ENCODE measurements around the gene RPL10. TPM values are rescaled to one million over a fixed set of nuclear protein-coding genes. Genes with fewer than 3 reads are reported as not detected.

Gene RPL10
- total RNA-seq, 1 experiment from 2014 or later: 3,490 TPM

DNA sequence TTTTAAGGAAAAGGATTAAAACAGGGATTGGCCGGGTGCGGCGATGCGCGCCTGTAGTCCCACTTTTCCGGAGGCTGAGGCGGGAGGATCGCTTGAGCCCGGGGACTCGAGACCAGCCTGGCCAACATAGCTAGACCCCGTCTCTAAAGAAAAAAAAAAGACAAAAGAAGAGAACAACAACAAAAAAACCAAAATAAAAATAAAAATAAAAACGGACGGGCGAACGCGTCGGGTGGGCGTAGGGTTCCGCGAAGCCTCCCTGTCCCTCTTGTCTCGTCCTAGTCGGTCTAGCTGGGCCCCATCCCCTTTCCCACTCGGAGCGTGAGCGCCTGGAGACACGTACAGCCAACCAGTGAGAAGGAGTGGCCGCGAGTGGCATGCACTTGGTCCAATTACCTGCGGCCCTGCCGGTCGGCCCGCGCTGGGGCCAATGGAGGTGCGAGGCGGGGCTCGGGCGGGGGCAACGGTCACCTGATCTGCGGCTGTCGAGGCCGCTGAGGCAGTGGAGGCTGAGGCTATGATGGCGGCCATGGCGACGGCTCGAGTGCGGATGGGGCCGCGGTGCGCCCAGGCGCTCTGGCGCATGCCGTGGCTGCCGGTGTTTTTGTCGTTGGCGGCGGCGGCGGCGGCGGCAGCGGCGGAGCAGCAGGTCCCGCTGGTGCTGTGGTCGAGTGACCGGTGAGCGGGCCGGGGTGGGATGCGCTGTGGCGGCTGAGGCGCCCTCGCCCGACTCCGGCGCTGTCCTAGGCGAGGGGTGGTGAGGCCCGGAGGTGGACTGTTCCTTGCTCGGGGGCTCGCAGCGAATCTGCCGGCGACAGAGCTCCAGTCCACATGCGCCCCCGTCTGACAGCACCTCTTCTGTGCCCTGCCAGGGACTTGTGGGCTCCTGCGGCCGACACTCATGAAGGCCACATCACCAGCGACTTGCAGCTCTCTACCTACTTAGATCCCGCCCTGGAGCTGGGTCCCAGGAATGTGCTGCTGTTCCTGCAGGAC, 30.3 kb downstream of the RPL10 start, which contains the start of gene ATP6AP1:
ATP6AP1 (plus strand) TSS at position 502 of the 996 bp plus-strand sequence; CDS start at position 518, 16 bp downstream.
- Mint-ChIP-seq H3K4me1 (ENCODE audit: insufficient read depth, unreplicated experiment) (no peaks in the 10 kb centered on the region), H3K27me3 (ENCODE audit: insufficient read depth, unreplicated experiment) (peaks cover 15% of the 10 kb centered on the region), H3K4me3 (ENCODE audit: unreplicated experiment) (peak within 1 kb of the TSS; percentile 74), H3K36me3 (ENCODE audit: insufficient read depth, unreplicated experiment) (peaks cover 5% of the 10 kb centered on the region), H3K9me3 (ENCODE audit: unreplicated experiment) (no peaks in the 10 kb centered on the region), H3K27ac (ENCODE audit: low read depth, unreplicated experiment) (peak within 1 kb of the TSS; percentile 75)
- intact Hi-C loops (cut with micrococcal nuclease): no loop called here
- CTCF ChIA-PET: interaction anchor here (0.7 to 1.5 kb wide), 3 partner anchors 14 to 55 kb away, joined by 3 to 9 read pairs (median 3); partner anchors contain the start of gene FLNA
- POLR2A ChIA-PET: interaction anchor here (0.5 to 4.3 kb wide), 10 partner anchors 13 to 61 kb away, joined by 3 to 31 read pairs (median 4); partner anchors contain the start of genes DNASE1L1, FAM50A, RPL10 and SLC10A3
- TF ChIP-seq, protein P1, sequence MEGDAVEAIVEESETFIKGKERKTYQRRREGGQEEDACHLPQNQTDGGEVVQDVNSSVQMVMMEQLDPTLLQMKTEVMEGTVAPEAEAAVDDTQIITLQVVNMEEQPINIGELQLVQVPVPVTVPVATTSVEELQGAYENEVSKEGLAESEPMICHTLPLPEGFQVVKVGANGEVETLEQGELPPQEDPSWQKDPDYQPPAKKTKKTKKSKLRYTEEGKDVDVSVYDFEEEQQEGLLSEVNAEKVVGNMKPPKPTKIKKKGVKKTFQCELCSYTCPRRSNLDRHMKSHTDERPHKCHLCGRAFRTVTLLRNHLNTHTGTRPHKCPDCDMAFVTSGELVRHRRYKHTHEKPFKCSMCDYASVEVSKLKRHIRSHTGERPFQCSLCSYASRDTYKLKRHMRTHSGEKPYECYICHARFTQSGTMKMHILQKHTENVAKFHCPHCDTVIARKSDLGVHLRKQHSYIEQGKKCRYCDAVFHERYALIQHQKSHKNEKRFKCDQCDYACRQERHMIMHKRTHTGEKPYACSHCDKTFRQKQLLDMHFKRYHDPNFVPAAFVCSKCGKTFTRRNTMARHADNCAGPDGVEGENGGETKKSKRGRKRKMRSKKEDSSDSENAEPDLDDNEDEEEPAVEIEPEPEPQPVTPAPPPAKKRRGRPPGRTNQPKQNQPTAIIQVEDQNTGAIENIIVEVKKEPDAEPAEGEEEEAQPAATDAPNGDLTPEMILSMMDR (IDR thresholded peaks at IDR 0.05; ENCODE audit: unreplicated experiment): no peak
- peak; percentile 89 for DNase-seq (ENCODE audit: unreplicated experiment)
- TSS peak; percentile 68 for BruUV-seq (replicated peaks)

DNA sequence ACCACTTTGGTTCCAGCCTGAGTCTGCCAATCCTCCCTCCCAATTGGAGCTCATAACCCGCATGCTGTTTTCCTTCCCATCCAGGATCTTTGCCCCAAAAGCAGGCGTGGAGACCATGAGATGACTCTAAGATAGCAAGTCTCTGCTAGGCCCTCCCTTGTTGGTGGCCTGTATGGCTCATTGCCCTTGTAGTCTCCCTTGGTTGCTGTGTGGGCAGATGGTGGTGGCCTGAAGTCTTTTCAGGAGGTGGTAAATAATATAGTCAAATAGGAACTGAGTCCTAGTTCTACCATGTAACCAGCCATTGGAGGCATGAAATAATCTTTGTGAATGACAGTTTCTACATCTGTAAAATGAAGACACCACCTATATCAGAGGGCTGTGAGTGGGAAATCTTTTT, 31.5 kb downstream of the RPL10 start:
- ChIA-PET CTCF (interaction anchor here (0.6 to 1.5 kb wide), 5 partner anchors 12 to 330 kb away, joined by 3 to 9 read pairs (median 6); partner anchors contain the start of gene FLNA), POLR2A (interaction anchor here (1.2 to 4.3 kb wide), 5 partner anchors 14 to 60 kb away, joined by 3 to 31 read pairs (median 8); partner anchors contain the start of genes DNASE1L1, FAM50A, RPL10 and SLC10A3)
- H3K27me3 Mint-ChIP-seq (ENCODE audit: insufficient read depth, unreplicated experiment): peaks cover 25% of the 10 kb centered on the region
- no peak for DNase-seq (ENCODE audit: unreplicated experiment)
- TSS peak; percentile 69 for BruUV-seq (replicated peaks)
- H3K9me3 Mint-ChIP-seq (ENCODE audit: unreplicated experiment): no peaks in the 10 kb centered on the region
- H3K36me3 Mint-ChIP-seq (ENCODE audit: insufficient read depth, unreplicated experiment): peaks cover 6% of the 10 kb centered on the region
- peak overlapping the region; percentile 74 for H3K4me3 Mint-ChIP-seq (ENCODE audit: unreplicated experiment)
- no peaks in the 10 kb centered on the region for H3K4me1 Mint-ChIP-seq (ENCODE audit: insufficient read depth, unreplicated experiment)
- no peak overlapping the region for H3K27ac Mint-ChIP-seq (ENCODE audit: low read depth, unreplicated experiment)
- TF ChIP-seq, protein P1 (IDR thresholded peaks at IDR 0.05; ENCODE audit: unreplicated experiment): no peak
- intact Hi-C loops (cut with micrococcal nuclease): no loop called here

DNA sequence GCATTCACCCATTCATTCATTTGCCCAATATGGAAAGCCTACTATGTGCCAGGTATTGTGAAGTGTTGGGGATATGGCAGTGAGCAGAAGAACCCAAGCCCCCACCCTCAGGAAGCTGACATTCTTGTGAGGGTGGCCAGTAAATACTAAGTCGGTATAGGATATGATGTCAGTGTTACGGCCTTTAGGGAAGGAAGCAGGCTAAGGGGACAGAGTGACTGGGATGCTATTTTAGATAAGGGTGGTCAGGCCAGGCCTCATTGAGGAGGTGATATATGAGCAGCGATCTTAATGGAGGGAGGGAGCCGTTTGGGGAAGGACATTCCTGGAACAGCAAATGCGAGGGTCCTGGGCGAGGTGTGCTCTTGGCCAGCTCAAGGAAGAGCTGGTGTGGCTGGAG, 32.3 kb downstream of the RPL10 start:
- H3K9me3 Mint-ChIP-seq (ENCODE audit: unreplicated experiment): no peaks in the 10 kb centered on the region
- CTCF ChIA-PET: interaction anchor here (0.7 to 1.1 kb wide), 3 partner anchors 55 to 331 kb away, joined by 3 to 6 read pairs (median 6); no protein-coding TSS in a partner anchor
- no peak overlapping the region for H3K4me3 Mint-ChIP-seq (ENCODE audit: unreplicated experiment)

More for the DNA sequence above, 32.3 kb downstream of the RPL10 start:
- Mint-ChIP-seq H3K4me1 (ENCODE audit: insufficient read depth, unreplicated experiment) (no peaks in the 10 kb centered on the region), H3K36me3 (ENCODE audit: insufficient read depth, unreplicated experiment) (peaks cover 13% of the 10 kb centered on the region), H3K27me3 (ENCODE audit: insufficient read depth, unreplicated experiment) (peaks cover 26% of the 10 kb centered on the region), H3K27ac (ENCODE audit: low read depth, unreplicated experiment) (peak overlapping the region; percentile 61)
- DNase-seq (ENCODE audit: unreplicated experiment): no peak
- POLR2A ChIA-PET: interaction anchor here (1.0 kb wide), 1 partner anchor 33 kb away, joined by 3 read pairs; the partner anchor contains the start of gene RPL10
- TF ChIP-seq, protein P1 (IDR thresholded peaks at IDR 0.05; ENCODE audit: unreplicated experiment): no peak
- no TSS peak for BruUV-seq (replicated peaks)
- intact Hi-C loops (cut with micrococcal nuclease): no loop called here

Measured in MCF 10A (cell line).